ENCODE measurements around the gene HYDIN. TPM values are rescaled to one million over a fixed set of nuclear protein-coding genes. Genes with fewer than 3 reads are reported as not detected.

HYDIN gene
- total RNA-seq: 0.06 and 0.24 TPM in 2 replicates

DNA sequence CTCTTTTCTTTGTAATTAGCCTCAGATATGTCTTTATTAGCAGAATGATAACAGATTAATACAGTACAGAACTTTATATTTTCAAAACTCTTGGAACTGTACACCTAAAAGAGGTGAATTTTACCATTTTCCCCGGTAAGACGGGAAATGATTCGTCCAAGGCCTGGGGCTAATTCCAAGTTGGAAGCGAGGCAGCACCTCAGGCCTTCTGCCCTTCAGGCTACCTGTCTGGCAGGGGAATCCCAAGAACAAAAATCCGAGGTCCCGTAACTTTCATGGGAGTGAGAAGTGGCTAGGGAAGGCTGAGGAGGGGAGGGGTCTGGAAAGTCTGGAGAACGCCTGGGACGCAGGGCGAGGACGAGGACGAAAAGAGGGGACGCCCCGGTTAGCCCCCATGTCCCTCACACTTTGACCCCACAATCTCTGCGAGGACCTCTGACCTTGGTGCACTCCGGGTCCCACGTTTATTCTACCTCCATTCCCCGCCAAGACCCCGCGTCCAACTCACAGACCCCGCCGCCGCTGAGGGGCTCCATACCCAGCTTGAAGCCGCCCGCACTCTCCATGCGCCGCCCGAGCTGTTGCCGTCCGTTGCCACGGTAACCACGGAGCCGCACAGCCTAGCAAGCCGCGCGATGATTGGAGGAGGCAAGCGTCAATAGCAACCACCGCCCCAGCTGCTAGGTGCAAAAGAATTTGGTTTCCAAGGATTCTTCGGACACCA is at the start of gene HYDIN:
Gene HYDIN, minus strand, starts transcription at position 601 of the 724 bp plus-strand sequence. CDS start 43,827 bp downstream, outside the sequence.

DNA sequence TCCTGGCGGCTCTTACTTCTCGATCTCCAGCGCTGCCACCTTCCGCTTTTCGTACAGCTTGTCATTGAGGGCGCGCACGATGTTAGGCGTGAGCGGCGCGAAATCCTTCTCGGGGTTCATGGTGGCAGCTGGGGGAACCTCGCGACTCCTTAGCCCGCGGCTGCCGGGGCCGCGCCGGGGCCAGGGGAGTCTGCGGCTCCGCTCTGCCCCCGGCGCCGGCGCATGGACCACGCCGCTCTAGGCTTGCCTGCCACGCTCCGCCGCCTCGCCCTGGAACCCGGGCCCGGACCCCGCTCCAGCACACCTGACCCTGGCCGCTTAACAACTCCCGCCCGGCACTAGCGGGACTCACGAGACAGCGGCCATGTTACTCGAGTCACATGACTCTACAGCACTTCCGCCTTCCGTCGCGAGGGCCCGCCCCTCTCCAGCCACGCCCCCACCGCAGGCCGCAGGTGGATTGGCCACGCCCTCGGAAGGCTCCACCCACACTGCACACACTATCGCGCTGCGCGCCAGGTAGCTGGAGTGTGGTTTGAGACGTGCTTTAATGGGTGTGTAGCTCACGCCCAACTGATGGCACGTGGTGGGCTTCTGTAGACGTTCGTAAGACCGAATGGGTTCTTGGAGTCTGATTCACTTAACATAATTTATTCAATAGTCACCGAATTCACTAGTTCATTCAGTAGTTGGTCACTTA is 429.6 kb downstream of the HYDIN start, which contains the start of gene VAC14:
Gene VAC14, minus strand, starts transcription at position 378 of the 700 bp plus-strand sequence. Its CDS starts 258 bp downstream, at position 120.

Other genes with a start within 250 kb of the HYDIN start
- gene CMTR2, start 58.7 kb upstream of the HYDIN start, total RNA-seq: 11.9 and 12.0 TPM in 2 replicates
- not detected in 2 replicates for gene CALB2, start 128.0 kb upstream of the HYDIN start, total RNA-seq
- gene TLE7, start 211.3 kb upstream of the HYDIN start, total RNA-seq: not detected in 2 replicates
- 2.4 and 5.1 TPM in 2 replicates for gene ZNF23, start 231.5 kb upstream of the HYDIN start, total RNA-seq